ENCODE measurements around the gene SERPINF2.

- TF ChIP-seq POLR2A (IDR thresholded peaks at IDR 0.05; ENCODE audit: low read depth, low read length) (no peak), POLR2AphosphoS5 (IDR thresholded peaks at IDR 0.05; ENCODE audit: low read depth, low read length) (no peak)
Measured at GRCh38 chr17:1754430-1755112, 11.9 kb downstream of the SERPINF2 start.

Data from GM12891 (cell line).